H7 (cell line): ENCODE data around the gene ORM1. TPM values are rescaled to one million over a fixed set of nuclear protein-coding genes. Genes with fewer than 3 reads are reported as not detected.
"Not testable (repeated sequence)": the region's sequence is repeated elsewhere in the genome, so short reads cannot be mapped to it uniquely, and the experiment has no call there.

Experiments
- DNase-seq: peaks from one replicate; pipeline ENCODE4 v3.0.0; 2012
- H3K27me3 ChIP-seq: 2 replicates; pipeline ENCODE4 v1.6.0; 2011; ENCODE audit warnings: mild to moderate bottlenecking, low read length; ENCODE audit not compliant: control insufficient read depth, insufficient read depth
- H3K36me3 ChIP-seq: replicated peaks from 2 replicates; pipeline ENCODE4 v1.5.1; 2011; ENCODE audit warnings: low read length; ENCODE audit not compliant: control insufficient read depth, insufficient read depth
- H3K4me3 ChIP-seq: 2 replicates; pipeline ENCODE4 v1.5.1; 2011; ENCODE audit warnings: low read depth, mild to moderate bottlenecking, control low read depth, low read length, moderate library complexity; ENCODE audit not compliant: insufficient read depth
- total RNA-seq: library from RNA; depleted of rRNA; stranded (reverse); fragments of >200 nt; shearing (Covaris generic); gene quantifications from 2 replicates; pipeline ENCODE4 v1.2.3, GENCODE V29; 2014; rRNA removed

The ORM1 gene
- not detected in 2 replicates for total RNA-seq

DNA sequence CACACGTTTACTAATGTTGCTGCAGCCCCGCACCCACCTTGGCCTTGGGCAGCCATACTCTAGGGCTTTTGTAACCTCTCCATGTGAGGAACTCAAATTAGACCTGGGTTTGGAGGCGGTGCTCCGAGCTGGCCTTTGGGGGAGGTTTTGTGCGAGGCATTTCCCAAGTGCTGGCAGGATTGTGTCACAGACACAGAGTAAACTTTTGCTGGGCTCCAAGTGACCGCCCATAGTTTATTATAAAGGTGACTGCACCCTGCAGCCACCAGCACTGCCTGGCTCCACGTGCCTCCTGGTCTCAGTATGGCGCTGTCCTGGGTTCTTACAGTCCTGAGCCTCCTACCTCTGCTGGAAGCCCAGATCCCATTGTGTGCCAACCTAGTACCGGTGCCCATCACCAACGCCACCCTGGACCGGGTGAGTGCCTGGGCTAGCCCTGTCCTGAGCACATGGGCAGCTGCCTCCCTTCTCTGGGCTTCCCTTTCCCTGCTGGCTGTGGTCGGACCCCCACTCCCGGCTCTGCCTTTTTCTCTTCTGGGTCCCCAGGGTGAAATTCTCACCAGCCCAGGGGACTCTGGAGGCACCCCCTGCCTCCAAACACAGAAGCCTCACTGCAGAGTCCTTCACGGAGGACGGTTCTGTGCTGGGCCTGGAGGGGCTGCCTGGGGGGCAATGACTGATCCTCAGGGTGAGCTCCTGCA lies at the start of gene ORM1:
TSS of gene ORM1 (plus strand) at position 268 of the 701 bp plus-strand sequence. CDS start at position 304, 36 bp downstream.
- not testable (repeated sequence) for H3K27me3 ChIP-seq, DNase-seq, H3K36me3 ChIP-seq

DNA sequence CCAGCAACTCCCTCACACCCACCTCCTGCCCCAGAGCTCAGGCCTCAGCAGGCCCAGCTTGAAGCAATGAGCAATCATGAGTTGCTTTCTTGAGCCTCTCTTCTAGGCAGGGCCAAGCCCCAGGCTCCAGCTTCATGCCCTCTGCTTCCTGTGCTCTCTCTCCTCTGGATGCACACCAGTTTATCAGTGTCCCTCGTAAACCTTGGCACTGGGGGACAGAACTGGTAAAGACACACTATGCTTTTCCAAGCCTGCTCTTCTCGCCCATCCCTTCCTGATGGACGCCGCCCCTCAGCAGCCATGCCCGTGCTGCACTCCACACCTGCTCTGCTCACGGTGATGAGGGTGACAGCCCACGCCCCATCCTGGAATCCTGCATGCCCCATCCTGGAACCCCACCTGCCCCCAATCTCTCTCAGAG lies 49.4 kb upstream of the ORM1 start:
- Histone ChIP-seq H3K4me3 (no peak overlapping the region), H3K27me3 (no peaks in the 10 kb centered on the region), H3K36me3 (no peaks in the 10 kb centered on the region; the same call in none of the 2 replicates)
- DNase-seq: no peak

More for the DNA sequence above, at the start of gene ORM1:
- H3K4me3 ChIP-seq: not testable (repeated sequence)

DNA sequence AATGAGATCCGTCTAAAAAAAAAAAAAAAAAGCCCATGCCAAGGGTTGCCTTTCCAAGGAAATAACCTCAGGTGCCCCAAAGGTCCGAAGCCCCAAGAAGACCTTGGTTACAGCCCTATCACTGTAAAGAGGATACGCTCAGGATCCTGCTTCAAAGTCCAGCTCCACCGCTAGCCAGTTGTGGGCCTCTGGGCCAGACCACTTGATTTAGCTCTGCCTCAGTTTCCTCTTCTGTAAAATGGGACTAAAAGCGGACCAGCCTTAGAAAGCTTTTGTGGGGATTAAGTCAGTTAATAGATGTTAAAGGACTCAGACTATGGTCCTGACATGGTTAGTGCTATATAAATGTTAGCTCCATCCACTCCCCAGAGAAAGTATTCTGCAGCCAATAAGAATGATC lies 48.7 kb upstream of the ORM1 start:
- DNase-seq: no peak
- Histone ChIP-seq H3K36me3 (no peaks in the 10 kb centered on the region; the same call in none of the 2 replicates), H3K4me3 (no peak overlapping the region), H3K27me3 (no peaks in the 10 kb centered on the region)

DNA sequence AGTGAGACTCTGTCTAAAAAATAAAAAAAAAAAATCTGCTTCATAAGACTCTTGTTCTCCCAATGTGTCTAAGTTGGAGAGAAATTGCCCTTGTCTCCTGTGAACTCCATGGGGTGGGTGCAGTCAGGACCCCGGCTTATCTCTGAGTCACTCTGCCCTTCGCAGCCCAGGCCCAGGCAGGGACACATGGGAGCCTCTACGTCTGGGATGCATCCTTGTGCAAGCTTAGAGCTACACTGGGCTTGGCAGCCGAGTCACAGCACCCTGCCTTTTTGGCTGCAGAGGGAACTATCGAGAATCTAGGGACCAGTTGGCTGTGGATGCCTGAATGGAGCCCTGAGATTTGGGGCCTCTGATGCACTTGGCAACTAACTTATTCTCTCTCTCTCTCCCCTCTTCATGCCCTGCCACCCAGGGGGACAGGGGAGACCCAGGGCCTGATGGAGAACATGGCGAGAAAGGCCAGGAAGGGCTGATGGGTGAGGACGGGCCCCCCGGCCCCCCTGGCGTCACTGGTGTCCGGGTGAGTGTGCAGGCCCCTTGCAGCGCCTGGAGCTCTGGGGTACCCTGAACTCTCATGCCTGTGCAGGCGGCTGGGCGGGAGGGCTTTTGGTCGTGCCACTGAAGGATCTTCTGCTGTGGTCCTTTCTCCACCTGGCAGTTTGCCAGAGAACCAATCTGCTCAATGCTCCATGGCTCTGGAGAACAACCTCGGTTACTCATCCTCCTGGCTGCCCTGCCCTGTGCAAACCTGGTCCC lies 47.5 kb upstream of the ORM1 start:
- no peaks in the 10 kb centered on the region; the same call in none of the 2 replicates for H3K36me3 ChIP-seq
- no peak for DNase-seq
- H3K27me3 ChIP-seq: no peaks in the 10 kb centered on the region
- H3K4me3 ChIP-seq: no peak overlapping the region

DNA sequence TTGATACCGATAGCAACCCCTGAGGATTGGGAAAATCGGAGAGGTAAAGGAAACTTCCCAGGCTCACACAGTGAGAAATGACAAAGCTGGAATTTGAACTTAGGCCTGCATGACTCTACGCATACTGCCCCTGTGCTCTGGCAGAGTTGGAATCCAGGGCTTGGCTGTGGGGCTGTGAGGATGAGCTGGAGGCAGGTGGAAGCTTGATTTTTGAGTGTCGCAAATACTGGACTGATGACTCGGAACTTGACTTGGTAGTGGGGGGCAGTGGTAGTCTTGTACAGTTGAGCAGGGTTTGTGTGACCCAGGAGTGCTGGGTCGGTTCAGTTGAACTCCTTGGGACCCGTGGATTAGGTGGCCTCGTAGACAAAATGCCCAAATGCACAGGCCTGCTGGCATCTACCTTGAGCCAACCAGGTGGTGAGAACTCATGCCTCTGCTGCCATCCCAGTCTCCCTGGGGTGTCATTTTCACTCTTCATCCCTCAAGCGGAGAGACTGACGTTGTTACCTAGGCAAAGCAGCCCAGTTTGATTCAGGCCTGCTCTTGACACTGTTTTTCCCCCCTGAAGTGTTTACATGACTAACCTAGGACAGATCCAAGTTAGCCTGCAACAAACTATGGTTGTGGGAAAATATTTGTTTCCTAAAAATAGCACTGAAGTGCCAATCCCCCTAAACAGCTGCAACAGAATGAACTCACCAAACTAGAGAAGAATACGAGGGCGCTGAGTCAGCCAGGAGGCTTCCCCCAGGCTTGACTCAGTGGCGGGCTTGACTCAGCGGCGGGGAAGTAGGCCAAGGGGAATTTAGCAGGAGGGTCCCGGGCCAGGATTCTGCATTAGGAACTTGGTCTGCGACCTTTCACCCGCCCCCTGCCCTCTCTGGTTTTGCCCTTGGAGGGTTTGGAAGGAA lies 45.7 kb upstream of the ORM1 start:
- DNase-seq: no peak
- H3K36me3 ChIP-seq: no peaks in the 10 kb centered on the region; the same call in none of the 2 replicates
- H3K4me3 ChIP-seq: no peak overlapping the region
- H3K27me3 ChIP-seq: no peaks in the 10 kb centered on the region

DNA sequence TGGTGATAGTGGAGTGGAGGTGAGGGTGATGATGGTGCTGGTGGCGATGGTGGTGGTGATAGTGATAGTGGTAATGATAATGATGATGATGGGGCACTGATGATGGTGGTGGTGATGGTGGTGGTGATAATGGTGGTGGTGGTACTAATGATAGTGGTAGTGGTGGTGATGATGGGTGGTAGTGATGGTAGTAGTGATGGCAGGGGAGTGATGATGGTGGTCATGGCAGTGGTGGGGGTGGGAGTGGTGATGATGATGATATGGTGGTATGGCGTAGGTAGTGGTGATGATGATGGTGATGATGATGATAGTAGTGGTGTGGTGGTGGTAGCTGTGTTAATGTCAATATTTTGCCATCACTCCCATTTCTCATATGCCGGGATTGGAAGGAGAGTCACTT lies 44.5 kb upstream of the ORM1 start:
- Histone ChIP-seq H3K36me3 (no peaks in the 10 kb centered on the region; the same call in none of the 2 replicates), H3K4me3 (no peak overlapping the region), H3K27me3 (no peaks in the 10 kb centered on the region)
- DNase-seq: no peak

DNA sequence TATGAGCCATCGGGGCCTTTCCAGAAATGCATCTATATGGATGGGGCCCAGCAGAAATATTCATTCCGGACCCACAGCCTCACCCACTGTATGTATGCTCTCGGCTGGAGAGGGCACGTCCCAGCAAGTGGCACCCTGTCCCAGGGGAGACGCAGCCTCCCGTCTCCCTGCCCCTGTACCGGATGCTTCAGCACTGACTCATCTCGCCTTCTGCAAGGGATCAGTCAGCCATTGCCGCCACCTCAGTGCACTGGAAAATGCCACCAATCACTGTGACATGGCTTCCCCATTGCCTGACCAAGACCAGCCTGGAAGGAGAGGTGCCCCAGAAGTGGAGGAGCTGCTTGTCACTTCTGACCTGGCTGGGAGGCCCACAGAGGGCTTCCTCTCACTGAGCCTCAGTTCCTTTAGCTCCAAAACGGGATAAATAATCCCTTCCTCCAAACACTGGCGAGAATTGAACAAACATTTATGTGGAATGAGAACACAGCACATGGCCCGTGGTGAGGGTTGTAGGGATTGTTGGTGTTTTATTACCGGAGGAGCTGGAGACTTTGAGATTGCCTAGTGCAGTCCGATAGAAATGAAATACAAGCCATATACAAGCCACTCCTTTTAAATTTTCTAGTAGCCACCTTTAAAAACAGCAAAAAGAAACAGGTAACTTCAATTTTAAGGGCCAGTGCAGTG lies 43.9 kb upstream of the ORM1 start:
- H3K4me3 ChIP-seq: no peak overlapping the region
- H3K36me3 ChIP-seq: no peaks in the 10 kb centered on the region; the same call in none of the 2 replicates
- peak; percentile 16 for DNase-seq
- no peaks in the 10 kb centered on the region for H3K27me3 ChIP-seq

DNA sequence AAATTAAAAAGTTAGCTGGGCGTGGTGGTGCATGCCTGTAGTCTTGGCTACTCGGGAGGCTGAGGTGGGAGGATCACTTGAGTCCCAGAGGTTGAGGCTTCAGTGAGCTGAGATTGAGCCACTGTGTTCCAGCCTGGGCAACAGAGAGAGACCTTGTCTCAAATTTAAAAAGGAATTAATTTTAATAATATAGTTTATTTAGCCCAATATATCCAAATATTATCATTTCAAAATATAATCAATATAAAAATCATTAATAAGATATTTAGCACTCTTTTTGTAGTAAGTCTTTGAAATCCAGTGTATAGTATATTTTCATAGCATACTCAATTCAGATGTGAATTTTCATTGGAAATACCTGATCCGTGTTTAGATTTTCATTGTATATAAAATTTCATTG lies 43.2 kb upstream of the ORM1 start:
- no peaks in the 10 kb centered on the region for H3K27me3 ChIP-seq
- no peak for DNase-seq
- H3K4me3 ChIP-seq: no peak overlapping the region
- H3K36me3 ChIP-seq: no peaks in the 10 kb centered on the region; the same call in none of the 2 replicates

DNA sequence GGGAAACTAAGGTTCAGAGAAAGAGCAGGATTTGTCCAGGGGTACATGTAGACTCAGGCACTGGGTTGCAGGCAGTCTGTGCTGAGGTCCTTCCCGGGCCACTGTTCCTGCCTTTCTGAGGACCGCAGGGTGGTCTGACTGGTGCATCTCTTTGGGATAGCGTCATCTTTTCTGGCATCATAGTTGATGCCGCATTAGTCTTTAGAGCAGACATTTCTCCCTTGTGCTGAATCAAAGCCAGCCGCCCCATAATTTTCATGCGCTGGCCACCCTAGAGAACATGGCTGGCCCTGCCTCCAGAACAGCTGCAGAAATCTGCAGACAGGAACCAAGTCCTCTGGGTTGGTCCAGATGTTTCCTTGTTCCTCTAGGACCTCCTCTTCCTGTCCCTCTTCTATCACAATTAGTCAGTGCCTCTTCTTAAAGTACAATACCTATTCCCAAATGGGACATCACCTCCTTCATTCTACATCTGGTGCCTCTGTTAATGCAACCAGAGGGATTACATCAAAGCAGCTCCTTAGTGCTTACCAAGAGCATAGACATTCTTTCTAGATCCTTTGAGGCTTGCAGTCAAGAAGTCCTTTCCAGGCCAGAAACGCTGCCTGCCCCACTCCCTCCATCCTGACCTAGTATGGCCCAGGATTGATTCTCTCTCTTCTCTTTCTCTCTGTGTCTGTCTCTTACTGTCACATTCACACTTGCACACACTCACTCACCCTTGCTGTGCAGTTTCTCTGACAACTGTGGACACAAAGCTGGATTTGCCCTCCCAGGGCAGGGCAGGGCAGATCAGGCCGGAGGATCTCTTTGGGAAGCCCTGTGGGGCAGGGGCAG lies 42.0 kb upstream of the ORM1 start:
- peak; percentile 12 for DNase-seq
- no peaks in the 10 kb centered on the region; the same call in none of the 2 replicates for H3K36me3 ChIP-seq
- H3K4me3 ChIP-seq: no peak overlapping the region
- no peaks in the 10 kb centered on the region for H3K27me3 ChIP-seq

DNA sequence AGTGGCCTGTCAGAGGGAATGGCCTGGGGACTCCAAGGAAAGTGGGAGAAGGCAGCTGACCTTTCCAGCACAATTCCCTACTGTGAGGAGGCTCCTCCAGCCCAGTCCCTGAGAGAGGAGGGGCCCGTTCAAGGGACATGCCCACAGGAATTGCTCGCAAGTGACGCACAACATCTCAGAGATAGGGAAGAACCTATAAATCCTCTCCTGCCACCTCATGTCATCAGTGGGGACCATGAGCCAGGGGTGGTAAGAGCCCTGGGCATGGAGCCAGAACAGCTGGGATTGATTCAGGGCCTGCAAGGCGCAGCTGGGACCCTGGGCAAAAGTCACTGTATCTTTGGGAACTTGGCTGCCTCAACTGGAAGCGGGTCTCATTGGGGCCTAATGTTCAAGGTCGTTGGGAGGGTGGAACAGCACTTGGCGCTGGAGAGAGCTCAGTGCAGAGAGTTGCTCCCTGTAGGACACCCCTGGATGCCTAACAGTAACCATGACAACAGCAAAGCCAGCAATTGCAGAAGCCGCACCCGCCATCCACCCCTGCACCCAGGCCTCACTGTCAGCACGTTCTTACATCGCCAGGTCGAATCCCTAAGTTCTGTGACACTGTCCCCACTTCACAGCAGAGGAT lies 41.3 kb upstream of the ORM1 start:
- Histone ChIP-seq H3K4me3 (no peak overlapping the region), H3K36me3 (no peaks in the 10 kb centered on the region; the same call in none of the 2 replicates), H3K27me3 (no peaks in the 10 kb centered on the region)
- DNase-seq: peak; percentile 34

DNA sequence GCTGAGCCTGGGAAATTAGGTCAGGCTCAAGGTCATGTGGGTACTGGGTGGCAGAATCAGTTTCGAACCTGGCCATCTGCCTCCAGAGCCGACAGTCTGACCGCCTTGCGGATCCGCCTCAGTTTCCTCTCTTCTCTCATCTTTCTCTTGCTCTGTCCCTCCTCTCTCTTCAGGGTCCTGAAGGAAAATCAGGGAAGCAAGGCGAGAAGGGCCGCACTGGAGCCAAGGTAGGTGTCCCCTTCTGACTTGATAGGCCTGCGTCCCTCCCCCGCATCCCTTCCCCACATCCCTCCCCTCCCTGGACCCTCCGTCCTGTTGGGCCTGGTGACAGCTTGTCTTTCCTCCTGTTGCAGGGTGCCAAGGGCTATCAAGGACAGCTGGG lies 40.8 kb upstream of the ORM1 start:
- no peaks in the 10 kb centered on the region for H3K27me3 ChIP-seq
- no peaks in the 10 kb centered on the region; the same call in none of the 2 replicates for H3K36me3 ChIP-seq
- peak; percentile 23 for DNase-seq
- H3K4me3 ChIP-seq: no peak overlapping the region

DNA sequence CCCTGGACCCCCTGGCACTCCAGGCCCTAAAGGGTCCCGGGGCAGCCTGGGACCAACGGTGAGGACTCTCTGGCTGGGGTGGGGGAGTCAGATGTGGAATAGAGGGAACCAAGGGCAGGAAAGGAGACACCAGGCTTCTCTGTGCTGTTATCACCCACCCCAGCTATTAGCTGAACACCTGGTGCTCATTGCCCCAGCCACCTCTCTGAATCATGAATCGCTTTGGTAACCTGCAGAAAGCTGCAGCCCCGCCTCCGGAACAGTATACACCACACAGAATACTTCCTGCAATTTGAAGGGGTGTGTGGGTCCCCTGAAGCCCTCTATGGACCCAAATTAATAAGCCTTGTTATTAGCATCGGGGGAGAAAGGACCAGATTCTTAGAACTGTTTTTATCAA lies 40.4 kb upstream of the ORM1 start:
- H3K27me3 ChIP-seq: no peaks in the 10 kb centered on the region
- DNase-seq: peak; percentile 30
- H3K36me3 ChIP-seq: no peaks in the 10 kb centered on the region; the same call in 1 of the 2 replicates
- no peak overlapping the region for H3K4me3 ChIP-seq

DNA sequence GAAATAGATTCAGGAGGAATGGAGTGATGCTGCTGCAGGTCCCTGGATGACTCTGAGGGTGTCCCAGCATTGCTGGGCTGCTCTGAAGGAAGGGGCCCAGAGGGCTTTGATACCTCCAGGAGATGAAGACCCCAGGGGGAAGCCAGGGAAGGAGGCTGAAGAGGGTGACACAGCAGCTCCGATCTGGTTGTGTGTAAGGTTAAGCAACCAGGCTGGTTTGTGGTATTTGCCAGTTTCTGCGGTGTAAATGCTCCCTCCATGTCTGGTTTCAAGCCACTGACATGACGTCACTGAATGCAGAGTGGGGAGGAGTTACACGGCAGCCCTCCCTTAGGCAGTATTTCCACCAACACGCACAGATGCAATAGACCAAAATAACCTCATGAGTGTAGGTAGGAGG lies 40.0 kb upstream of the ORM1 start:
- no peak overlapping the region for H3K4me3 ChIP-seq
- no peaks in the 10 kb centered on the region for H3K27me3 ChIP-seq
- H3K36me3 ChIP-seq: no peaks in the 10 kb centered on the region; the same call in 1 of the 2 replicates
- DNase-seq: peak; percentile 34
